Fibroblast of skin of scalp (primary cell): ENCODE data around the gene KRTAP10-5.
"Not testable (repeated sequence)": the region's sequence is repeated elsewhere in the genome, so short reads cannot be mapped to it uniquely, and the experiment has no call there.

Experiments
- DNase-seq: peaks from one replicate; pipeline ENCODE4 v3.0.0-alpha.2; 2013

The KRTAP10-5 gene

DNA sequence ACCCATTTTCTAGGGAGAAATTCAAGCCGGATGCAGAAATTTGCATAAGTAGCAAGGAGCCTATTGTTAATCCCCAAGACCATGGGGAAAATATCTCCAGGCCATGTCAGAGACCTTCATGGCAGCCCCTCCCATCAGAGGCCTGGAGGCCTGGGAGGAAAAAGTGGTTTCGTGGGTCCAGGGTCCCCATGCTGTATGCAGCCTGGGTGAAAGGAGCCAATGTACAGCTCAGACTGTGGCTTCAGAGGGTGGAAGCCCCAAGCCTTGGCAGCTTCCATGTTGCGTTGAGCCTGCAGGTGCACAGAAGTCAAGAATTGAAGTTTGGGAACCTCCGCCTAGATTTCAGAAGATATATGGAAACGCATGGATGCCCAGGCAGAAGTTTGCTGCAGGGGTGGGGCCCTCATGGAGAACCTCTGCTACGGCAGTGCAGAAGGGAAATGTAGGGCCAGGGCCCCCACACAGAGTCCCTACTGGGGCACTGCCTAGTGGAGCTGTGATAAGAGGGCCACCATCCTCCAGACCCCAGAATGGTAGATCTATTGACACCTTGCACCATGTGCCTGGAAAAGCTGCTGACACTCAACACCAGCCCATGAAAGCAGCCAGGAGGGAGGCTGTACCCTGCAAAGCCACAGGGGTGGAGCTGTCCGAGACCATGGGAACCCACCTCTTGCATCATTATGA, 29.9 kb upstream of the KRTAP10-5 start:
- not testable (repeated sequence) for DNase-seq

GRCh38 chr21:44609193-44609592, 28.8 kb upstream of the KRTAP10-5 start:
- no peak for DNase-seq

- no peak for DNase-seq
Measured at GRCh38 chr21:44606495-44606894, 26.1 kb upstream of the KRTAP10-5 start.

GRCh38 chr21:44603911-44604310, 23.5 kb upstream of the KRTAP10-5 start:
- DNase-seq, result no peak

DNA sequence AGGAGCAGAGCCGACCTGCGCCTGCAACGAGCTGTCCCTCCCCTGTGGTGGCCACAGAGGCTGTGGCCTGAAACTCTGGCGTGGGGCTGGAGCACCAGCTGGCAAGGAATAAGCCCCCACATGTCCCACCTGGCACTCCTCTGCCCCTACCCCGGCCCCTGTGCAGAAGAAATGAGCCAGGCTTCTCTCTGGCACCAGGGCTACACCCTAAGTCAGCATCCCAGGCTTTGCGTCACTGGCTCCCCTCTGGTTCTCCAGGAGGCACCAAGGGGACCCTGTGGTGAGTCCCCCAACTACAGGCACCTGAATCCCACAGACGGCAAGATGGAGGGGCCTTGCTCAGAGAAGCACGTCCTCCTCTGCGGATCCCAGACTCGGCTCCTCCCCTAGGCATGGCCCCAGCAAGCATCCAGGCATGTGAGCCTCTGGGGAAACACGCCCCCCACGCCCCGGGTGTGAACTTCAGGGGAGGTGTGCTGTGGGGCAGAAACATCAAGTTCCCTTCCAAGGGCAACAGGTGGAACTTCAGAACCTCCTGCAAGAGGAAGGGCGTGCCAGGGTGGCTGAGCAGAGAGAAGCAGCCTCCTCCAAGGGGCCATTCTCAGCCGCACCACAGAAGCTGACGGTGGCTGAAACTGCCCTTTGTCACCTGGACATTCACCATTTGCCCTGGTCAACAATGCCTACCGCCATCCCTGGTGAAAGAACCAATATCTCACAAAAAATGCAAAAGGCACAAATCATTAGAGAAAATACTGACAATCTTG, 22.9 kb upstream of the KRTAP10-5 start:
- no peak for DNase-seq

DNA sequence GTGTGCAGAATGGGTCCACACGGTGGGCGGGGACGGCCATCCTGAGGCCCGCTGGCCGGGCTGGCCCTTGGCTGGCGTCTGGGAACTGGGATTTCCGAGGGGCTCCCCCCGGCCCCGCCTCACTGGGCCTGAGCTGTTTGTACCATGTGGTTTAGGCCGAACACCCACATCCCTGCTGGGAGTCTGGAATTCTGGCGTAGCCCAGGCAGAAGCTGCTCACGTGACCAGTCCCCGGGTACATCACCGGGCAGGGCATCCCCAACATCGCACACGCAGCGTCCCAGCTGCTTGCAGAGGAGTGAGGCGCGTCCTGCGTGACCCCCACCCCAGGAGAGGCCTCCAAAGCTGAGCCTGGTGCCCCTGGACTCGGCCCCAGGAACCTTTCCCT, 22.1 kb upstream of the KRTAP10-5 start:
- no peak for DNase-seq

DNA sequence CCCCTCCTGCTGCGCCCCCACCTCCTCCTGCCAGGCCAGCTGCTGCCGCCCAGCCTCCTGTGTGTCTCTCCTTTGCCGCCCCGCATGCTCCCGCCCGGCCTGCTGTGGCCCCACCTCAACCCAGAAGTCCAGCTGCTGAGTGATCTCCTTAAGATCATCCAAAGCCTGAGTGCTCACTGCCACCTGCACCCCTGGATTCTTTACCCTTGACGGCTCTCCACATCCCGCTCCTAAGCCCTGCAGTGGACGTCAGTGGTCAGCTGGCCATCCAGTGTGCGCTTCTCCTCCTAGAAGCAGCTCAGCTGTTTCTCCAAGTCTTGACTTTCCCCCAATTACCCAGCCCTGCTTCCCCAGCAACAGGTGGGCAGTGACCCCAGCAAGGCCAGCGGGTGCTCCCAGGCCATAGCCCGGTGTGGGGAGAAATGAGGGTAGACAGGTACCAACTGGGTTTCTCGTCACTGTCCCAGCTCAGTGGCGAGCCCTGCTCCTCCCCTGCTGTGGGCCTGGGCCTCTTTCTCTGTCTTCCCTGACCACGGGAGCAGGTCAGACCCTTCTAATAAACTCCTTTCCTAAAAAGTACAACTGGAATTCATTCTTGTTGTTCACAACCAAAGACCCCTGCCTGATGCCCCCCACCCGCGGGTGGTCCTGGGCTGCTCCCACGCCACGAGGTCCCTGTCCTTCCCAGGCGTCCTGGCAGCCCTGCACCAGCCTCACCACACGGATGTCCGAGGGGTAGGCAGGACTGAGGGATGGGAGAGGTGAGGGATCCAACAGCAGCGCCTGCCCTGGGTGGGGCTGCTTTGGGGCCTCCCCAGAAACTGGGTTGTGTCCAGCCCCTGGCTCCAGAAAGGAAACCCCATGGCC, 21.4 kb upstream of the KRTAP10-5 start:
- no peak for DNase-seq

DNA sequence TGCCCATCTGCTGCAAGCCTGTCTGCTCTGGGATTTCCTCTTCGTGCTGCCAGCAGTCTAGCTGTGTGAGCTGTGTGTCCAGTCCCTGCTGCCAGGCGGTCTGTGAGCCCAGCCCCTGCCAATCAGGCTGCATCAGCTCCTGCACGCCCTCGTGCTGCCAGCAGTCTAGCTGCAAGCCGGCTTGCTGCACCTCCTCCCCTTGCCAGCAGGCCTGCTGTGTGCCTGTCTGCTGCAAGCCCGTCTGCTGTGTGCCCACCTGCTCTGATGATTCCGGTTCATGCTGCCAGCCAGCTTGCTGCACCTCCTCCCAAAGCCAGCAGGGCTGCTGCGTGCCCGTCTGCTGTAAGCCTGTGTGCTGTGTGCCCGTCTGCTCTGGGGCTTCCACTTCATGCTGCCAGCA, 20.7 kb upstream of the KRTAP10-5 start:
- DNase-seq, result not testable (repeated sequence)

DNA sequence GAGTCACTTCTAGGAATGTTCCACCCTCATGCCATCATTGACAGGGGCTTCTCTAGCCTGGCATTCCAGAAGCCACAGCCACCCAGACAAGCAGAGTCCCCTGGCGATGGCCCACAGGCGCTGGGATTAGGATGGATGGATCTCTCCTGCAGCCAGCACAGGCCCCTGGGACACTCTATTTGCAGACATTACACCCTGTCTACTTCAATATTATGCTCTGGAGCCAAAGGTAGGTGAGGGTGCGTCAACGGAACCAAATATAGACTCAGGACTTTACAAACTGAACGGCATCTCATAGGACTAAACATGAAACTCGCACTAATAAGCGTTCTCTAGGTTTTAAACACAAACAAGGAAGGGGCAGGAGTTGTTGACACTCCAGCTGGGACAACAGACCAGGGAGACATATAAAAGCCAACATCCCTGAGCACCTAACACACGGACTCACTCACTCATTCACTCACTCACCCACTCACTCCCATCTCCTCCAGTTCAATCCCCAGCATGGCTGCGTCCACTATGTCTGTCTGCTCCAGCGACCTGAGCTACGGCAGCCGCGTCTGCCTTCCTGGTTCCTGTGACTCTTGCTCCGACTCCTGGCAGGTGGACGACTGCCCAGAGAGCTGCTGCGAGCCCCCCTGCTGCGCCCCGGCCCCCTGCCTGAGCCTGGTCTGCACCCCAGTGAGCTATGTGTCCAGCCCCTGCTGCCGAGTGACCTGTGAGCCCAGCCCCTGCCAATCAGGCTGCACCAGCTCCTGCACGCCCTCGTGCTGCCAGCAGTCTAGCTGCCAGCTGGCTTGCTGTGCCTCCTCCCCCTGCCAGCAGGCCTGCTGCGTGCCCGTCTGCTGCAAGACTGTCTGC, 19.9 kb upstream of the KRTAP10-5 start, which contains the start of gene KRTAP10-7:
KRTAP10-7 (plus strand) TSS at position 480 of the 861 bp plus-strand sequence; CDS start at position 505, 25 bp downstream.
- DNase-seq, result not testable (repeated sequence)

DNA sequence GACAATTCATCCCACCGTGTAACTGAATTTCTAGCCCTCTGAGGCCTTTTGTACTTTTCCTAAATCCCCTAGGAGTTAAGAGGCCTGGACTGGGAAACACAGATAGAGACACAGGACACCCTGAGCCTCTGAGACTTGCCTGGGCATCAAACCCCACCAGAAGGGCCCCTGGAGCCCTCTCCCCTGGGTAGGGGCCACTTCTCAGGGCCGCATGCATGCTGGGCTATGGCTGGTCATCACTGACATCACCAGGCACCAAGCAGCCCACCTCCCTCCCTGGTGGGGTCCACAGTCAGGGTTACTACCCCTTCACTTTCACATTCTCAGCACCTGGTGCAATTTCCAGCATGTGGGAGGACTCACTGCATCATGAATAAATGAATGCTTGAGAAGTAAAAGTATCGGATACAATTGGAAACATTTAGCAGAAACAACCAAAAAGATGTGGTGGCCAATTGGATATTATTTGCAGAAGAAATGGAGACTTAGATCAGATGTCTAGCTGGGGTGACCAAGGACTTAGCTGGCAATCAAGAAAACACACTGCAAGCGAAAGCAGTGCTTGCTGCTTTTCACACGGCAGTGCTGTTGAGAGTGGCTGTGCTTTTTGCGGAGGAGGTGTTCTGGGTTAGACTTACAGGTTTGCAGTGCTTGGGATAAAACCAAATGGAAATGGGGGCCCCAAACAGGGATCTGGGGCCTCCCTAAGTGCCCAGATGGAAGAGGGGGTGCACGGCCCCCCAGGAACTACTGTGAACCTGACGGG, 19.0 kb upstream of the KRTAP10-5 start:
- no peak for DNase-seq

- DNase-seq, result no peak
Measured at GRCh38 chr21:44598061-44598460, 17.7 kb upstream of the KRTAP10-5 start.

DNA sequence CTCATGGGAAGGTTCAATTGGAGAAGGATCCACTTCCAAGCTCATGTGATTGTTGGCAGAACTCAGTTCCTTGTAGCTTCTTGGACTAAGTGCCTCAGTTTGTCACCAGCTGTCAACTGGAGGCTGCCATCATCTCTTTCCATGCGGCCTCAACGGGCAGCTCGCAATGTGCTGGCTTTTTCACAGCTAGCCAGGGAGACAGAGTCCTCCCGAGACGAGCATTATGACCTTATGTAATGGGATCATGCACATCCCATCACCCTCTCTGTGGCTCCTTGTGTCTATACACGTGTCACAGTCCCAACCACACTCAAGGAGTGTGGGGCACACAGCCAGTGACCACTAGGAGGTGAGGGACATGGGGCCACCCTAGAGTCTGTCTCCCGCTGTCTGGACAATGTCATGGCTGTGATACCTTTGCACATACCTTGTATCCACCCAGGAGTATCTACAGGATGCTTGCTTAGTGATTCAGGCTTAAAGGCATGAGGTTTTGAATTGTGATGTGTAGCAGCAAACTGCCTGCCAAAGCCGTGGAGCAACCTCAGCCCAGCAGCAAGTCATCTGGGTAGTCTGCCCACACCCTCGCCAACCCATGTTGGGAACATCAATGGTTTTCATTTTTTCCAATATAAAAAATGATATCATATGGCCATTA, 15.8 kb upstream of the KRTAP10-5 start:
- DNase-seq, result no peak

- DNase-seq, result no peak
Measured at GRCh38 chr21:44595524-44595923, 15.1 kb upstream of the KRTAP10-5 start.

DNA sequence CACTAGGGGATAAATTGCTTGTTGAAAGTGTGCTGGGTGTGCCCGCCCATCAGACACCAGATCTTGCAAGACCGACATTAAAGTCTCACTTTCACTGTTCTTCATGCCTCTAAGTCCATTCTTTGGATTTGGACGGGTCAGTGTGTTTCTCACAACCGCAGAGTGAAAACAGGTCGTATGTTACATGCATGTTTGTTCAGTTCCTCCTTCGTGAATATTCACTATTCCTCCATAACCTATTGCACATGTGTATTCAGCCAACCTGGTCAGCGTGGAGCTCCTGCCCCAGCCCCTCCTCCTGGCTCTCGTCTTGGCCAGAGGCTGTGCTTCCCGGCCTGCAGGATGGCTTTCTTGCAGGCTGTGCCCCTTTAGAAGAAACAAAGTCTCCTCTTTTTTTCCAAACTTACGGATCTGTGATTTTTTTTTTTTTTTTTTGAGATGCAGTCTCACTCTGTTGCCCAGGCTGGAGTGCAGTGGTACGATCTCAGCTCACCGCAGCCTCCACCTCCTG, 14.1 kb upstream of the KRTAP10-5 start:
- DNase-seq, result no peak

DNA sequence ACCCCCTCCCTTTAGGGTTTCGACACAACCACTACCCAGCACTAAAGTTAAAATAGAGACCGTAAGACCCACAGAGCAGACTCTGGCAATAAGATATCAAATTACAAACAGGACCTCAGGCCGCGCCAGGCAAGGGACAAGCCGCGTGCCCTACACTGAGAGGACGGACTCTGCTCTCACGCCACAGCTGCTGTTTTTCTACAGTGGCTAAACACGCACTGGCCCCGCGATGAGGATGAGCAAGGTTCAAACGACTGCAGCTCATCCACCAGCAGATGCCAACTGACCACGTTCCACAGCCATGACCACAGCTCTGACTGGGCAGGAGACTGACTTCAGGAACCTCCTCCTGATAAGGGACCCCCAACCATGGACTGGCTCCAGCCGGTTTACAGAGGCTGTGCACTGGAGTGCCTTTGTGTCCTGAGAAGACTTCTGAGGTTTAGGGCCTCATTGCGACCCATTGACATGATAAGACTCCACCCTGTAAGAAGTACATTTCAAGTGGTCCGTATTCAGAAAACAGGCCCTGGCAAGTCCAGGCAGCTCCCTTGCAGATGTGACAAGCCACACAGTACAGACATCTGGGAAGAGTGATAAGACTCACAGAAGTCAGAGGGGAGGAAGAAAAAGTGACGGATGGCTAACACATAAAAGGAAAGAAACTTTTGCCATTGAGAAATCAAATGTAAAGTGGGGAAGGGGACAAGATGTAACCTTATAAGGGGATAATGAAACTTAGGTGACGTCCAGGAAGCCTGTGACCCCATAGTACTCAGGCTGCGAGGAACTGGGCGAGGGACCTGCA, 13.4 kb upstream of the KRTAP10-5 start:
- no peak for DNase-seq

GRCh38 chr21:44592446-44593311, 12.3 kb upstream of the KRTAP10-5 start, which contains the start of gene KRTAP10-6:
Gene KRTAP10-6, minus strand, starts transcription at chr21:44592505. Its CDS starts 21 bp downstream, at chr21:44592484.
- DNase-seq, result no peak

DNA sequence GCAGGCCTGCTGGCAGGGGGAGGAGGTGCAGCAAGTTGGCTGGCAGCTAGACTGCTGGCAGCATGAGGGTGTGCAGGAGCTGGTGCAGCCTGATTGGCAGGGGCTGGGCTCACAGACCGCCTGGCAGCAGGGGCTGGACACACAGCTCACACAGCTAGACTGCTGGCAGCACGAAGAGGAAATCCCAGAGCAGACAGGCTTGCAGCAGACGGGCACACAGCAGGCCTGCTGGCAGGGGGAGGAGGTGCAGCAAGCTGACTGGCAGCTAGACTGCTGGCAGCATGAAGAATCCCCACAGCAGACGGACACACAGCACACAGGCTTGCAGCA, 11.4 kb upstream of the KRTAP10-5 start:
- not testable (repeated sequence) for DNase-seq
